HepG2 (cell line): ENCODE data around the gene SLBP. TPM values are rescaled to one million over a fixed set of nuclear protein-coding genes. Genes with fewer than 3 reads are reported as not detected.
A peak's percentile ranks its signal among the peaks of the same experiment; 100 is the strongest.

Experiments
- ARID3A ChIP-seq: IDR thresholded peaks from 2 replicates; pipeline ENCODE4 v1.6.1; 2012; ENCODE audit warnings: low read depth, low read length, improper control_type of control experiment
- ATF3 ChIP-seq: sonication (generic); formaldehyde crosslinking; IDR thresholded peaks from 2 replicates; pipeline ENCODE4 v1.4.0; 2020; ENCODE audit warnings: missing genetic modification reagents
- HIVEP1 ChIP-seq: sonication (generic); formaldehyde crosslinking; IDR thresholded peaks from 2 replicates; pipeline ENCODE4 v1.4.0; 2020; ENCODE audit warnings: mild to moderate bottlenecking, missing genetic modification reagents
- PBX3 ChIP-seq: sonication (generic); formaldehyde crosslinking; IDR thresholded peaks from 2 replicates; pipeline ENCODE4 v1.8.1; 2023; ENCODE audit warnings: missing genetic modification reagents, inconsistent platforms, borderline replicate concordance
- PRDM15 ChIP-seq: sonication (generic); formaldehyde crosslinking; IDR thresholded peaks from 2 replicates; pipeline ENCODE4 v1.4.0; 2020; ENCODE audit warnings: missing genetic modification reagents
- RFXANK ChIP-seq: IDR thresholded peaks from 2 replicates; pipeline ENCODE4 v1.6.1; 2016
- SMAD3 ChIP-seq: sonication (generic); formaldehyde crosslinking; IDR thresholded peaks from 2 replicates; pipeline ENCODE4 v1.4.0; 2020; ENCODE audit warnings: missing genetic modification reagents
- SMARCC2 ChIP-seq: fragments of 450-650 bp; IDR thresholded peaks from 2 replicates; pipeline ENCODE4 v1.6.1; 2017; ENCODE audit warnings: antibody characterized with exemption, mild to moderate bottlenecking
- ZBTB40 ChIP-seq, 2 experiments: fragments of 450-650 bp in 1 of 2; sonication (generic) in 1 of 2; formaldehyde crosslinking in 1 of 2; IDR thresholded peaks; 2 replicates each; pipeline versions ENCODE4 v1.6.1 to v1.8.0; 2016 to 2022; ENCODE audit warnings: antibody characterized with exemption in 1 of 2, mild to moderate bottlenecking in 1 of 2, missing genetic modification reagents in 1 of 2
- ZNF235 ChIP-seq: sonication (generic); formaldehyde crosslinking; IDR thresholded peaks from 2 replicates; pipeline ENCODE4 v1.8.1; 2023; ENCODE audit warnings: mild to moderate bottlenecking, missing genetic modification reagents, borderline replicate concordance
- polyA plus RNA-seq, 8 experiments: library from polyadenylated mRNA; depleted of rRNA in 3 of 8; stranded (reverse) in 7 of 8; unstranded in 1 of 8; fragments of >200 nt; fragmentation: Illumina TruSeq in 4 of 8; extraction: Trizol in 4 of 8; gene quantifications; 2 replicates each; pipeline versions ENCODE4 v1.2.1 to v1.2.3, GENCODE V29; 2011 to 2016; ENCODE audit warnings: low read depth in 4 of 8, missing spikeins in 1 of 8, mixed read lengths in 1 of 8; ENCODE audit not compliant: insufficient read depth in 1 of 8
- total RNA-seq, 5 experiments: library from RNA; depleted of rRNA; stranded (reverse); fragments of >200 nt; fragmentation: Illumina TruSeq; extraction: Trizol; gene quantifications; 2 replicates each; pipeline ENCODE4 v1.2.3, GENCODE V29; 2016; ENCODE audit warnings: low read depth in 1 of 5

SLBP gene
- total and polyA plus RNA-seq, 2 of the 13 experiments (the other 11 are each of a cell fraction or from before 2014, with no cell fraction given), result 43.9 to 104 TPM

GRCh38 chr4:1720163-1720983 is 8.3 kb upstream of the SLBP start (continued):
- TF ChIP-seq ATF3, result no peak
- no peak for TF ChIP-seq PBX3 (CRISPR knock-in tag)
- TF ChIP-seq SMAD3 (CRISPR knock-in tag), result no peak
- TF ChIP-seq PRDM15 (CRISPR knock-in tag), result no peak; the same call in 1 of the 2 replicates
- TF ChIP-seq RFXANK, result no peak
- TF ChIP-seq SMARCC2, result no peak
- no peak for TF ChIP-seq ARID3A
- no peak for TF ChIP-seq ZBTB40 (IDR thresholded peaks at IDR 0.05)
- no peak; the same call in 1 of the 2 replicates for TF ChIP-seq ZBTB40 (CRISPR knock-in tag; IDR thresholded peaks at IDR 0.05)
- TF ChIP-seq ZNF235 (CRISPR knock-in tag), result peak; percentile 90; the same call in 1 of the 2 replicates
- peak; percentile 68; the same call in 1 of the 2 replicates for TF ChIP-seq HIVEP1 (CRISPR knock-in tag)
